ENCODE measurements around the gene HDDC2. TPM values are rescaled to one million over a fixed set of nuclear protein-coding genes. Genes with fewer than 3 reads are reported as not detected.

Gene HDDC2
- total RNA-seq, 3 donors from 2014 or later (not counting 1 experiment from before 2014, with no cell fraction given): 53.5 to 87.5 (median 57.3) TPM

DNA sequence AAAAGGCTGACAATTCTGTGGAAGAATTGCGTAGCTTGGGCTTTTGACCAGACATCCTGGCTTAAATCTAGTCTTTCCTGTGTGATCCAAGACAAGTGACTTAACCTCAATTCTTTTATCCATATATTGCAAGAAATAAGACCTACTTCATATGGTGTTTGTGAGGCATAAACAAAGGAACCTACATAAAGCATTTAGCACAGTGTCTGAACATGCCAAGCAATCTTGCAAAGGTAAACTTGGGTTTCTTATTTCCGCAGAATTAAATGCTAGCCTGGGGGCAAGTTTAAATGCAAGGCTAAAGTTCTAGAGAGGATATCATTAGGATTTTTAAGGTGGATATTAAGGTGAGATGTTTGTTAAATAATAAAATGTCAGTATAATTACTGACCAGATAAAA lies 47.9 kb downstream of the HDDC2 start:
- no peak overlapping the region for H3K27ac Mint-ChIP-seq
- intact Hi-C loops (cut with micrococcal nuclease): no loop called here
- WGBS (ENCODE audit: insufficient coverage): 96% methylated on average over 2 of the region's 2 CpGs
- Histone ChIP-seq H3K4me3 (ENCODE audit: low read length) (no peak overlapping the region), H3K27me3 (ENCODE audit: control insufficient read depth, insufficient read depth, low read length) (no peaks in the 10 kb centered on the region), H3K9me3 (ENCODE audit: control insufficient read depth, insufficient read depth, low read length) (no peaks in the 10 kb centered on the region), H3K4me1 (ENCODE audit: control insufficient read depth, insufficient read depth, low read length) (no peaks in the 10 kb centered on the region), H3K36me3 (ENCODE audit: control insufficient read depth, insufficient read depth, low read length) (no peaks in the 10 kb centered on the region), H3K27ac (ENCODE audit: low read length) (no peak overlapping the region)
- H3K36me3 Mint-ChIP-seq: no peaks in the 10 kb centered on the region
- DNase-seq (no peak), ATAC-seq (no peak)
- TF ChIP-seq, protein P1, sequence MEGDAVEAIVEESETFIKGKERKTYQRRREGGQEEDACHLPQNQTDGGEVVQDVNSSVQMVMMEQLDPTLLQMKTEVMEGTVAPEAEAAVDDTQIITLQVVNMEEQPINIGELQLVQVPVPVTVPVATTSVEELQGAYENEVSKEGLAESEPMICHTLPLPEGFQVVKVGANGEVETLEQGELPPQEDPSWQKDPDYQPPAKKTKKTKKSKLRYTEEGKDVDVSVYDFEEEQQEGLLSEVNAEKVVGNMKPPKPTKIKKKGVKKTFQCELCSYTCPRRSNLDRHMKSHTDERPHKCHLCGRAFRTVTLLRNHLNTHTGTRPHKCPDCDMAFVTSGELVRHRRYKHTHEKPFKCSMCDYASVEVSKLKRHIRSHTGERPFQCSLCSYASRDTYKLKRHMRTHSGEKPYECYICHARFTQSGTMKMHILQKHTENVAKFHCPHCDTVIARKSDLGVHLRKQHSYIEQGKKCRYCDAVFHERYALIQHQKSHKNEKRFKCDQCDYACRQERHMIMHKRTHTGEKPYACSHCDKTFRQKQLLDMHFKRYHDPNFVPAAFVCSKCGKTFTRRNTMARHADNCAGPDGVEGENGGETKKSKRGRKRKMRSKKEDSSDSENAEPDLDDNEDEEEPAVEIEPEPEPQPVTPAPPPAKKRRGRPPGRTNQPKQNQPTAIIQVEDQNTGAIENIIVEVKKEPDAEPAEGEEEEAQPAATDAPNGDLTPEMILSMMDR (IDR thresholded peaks at IDR 0.05): no peak
- H3K27me3 Mint-ChIP-seq (ENCODE audit: low read depth in 2 of 2): no peaks in the 10 kb centered on the region
- no peaks in the 10 kb centered on the region for H3K9me3 Mint-ChIP-seq
- H3K4me1 Mint-ChIP-seq: peaks cover 4 to 7% of the 10 kb centered on the region in 2 donors
- no peak overlapping the region for H3K4me3 Mint-ChIP-seq

DNA sequence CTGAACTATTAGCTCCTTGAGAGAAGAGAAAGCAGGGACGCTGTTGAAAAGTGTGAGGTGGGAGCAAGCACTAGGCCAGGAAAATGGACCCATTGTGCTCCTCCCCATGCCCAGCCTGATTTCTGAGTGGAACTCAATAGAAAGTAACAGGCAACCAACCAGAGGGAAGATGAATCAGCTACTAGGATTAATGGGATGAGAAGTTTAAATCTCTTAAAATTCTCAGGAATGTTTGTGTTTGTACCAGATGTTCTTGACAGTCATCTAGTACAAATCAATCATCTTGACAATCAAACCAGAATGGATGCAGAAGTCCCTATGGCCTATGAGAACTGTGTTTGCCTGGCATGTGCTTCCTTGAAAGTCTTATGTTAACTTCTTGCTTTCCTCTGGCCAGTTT lies 48.9 kb downstream of the HDDC2 start:
- H3K4me3 Mint-ChIP-seq: no peak overlapping the region
- no peaks in the 10 kb centered on the region for H3K27me3 ChIP-seq (ENCODE audit: control insufficient read depth, insufficient read depth, low read length)
- TF ChIP-seq, protein P1 (IDR thresholded peaks at IDR 0.05): no peak
- H3K4me3 ChIP-seq (ENCODE audit: low read length): no peak overlapping the region
- H3K9me3 Mint-ChIP-seq: no peaks in the 10 kb centered on the region
- no peaks in the 10 kb centered on the region for H3K36me3 ChIP-seq (ENCODE audit: control insufficient read depth, insufficient read depth, low read length)
- no peak for ATAC-seq
- no peaks in the 10 kb centered on the region for H3K4me1 ChIP-seq (ENCODE audit: control insufficient read depth, insufficient read depth, low read length)
- H3K9me3 ChIP-seq (ENCODE audit: control insufficient read depth, insufficient read depth, low read length): no peaks in the 10 kb centered on the region
- H3K27ac Mint-ChIP-seq: no peak overlapping the region
- H3K27ac ChIP-seq (ENCODE audit: low read length): no peak overlapping the region
- no peaks in the 10 kb centered on the region for H3K36me3 Mint-ChIP-seq
- no peak for DNase-seq
- intact Hi-C loops (cut with micrococcal nuclease): no loop called here
- 100% methylated on average over 1 of the region's 1 CpG for WGBS (ENCODE audit: insufficient coverage)
- peaks cover 1 to 3% of the 10 kb centered on the region in 2 donors for H3K27me3 Mint-ChIP-seq (ENCODE audit: low read depth in 2 of 2)
- peaks cover 4 to 7% of the 10 kb centered on the region in 2 donors for H3K4me1 Mint-ChIP-seq

DNA sequence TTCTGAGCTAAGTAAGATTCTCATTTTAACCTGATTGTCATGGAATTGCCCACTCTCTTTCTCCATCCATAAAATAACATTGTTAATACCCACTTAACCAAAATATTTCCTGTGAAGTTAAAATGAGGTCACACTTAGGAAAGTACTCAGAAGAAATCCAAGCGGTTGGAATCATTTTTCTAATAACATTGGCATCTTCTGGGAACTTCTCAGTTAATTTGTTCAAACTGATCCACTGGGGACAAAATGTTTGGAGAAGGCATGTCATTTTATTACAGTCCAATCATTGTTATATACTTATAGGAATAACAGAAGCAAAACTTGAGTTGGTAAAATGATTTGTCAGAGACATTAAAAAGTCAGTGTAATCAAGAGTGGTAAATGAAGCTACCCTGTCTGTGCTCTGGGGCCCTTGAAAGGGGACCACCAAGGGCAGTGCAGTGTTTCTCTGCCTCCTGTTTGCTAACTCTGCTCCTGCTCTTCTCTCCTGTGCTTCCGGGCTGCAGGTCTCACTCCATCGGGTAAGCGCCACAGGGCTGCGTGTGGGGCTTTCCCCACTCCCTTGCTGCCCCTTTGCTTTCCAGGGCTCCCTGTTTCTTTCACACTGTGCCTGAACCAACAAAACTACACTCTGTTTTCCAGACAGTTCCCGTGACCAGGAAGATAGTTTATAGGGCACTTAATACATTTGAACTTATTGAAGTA lies 50.1 kb downstream of the HDDC2 start:
- no peak for ATAC-seq
- Mint-ChIP-seq H3K27me3 (ENCODE audit: low read depth in 2 of 2) (peaks cover 4 to 7% of the 10 kb centered on the region in 2 donors), H3K4me3 (peak overlapping the region; percentile 53), H3K4me1 (peaks cover 4 to 7% of the 10 kb centered on the region in 2 donors), H3K36me3 (no peaks in the 10 kb centered on the region), H3K9me3 (no peaks in the 10 kb centered on the region), H3K27ac (peak overlapping the region; percentile 60 to 73)
- no peaks in the 10 kb centered on the region for H3K4me1 ChIP-seq (ENCODE audit: control insufficient read depth, insufficient read depth, low read length)
- H3K4me3 ChIP-seq (ENCODE audit: low read length): no peak overlapping the region
- H3K36me3 ChIP-seq (ENCODE audit: control insufficient read depth, insufficient read depth, low read length): no peaks in the 10 kb centered on the region
- no peak overlapping the region for H3K27ac ChIP-seq (ENCODE audit: low read length)
- no peak for DNase-seq
- TF ChIP-seq, protein P1 (IDR thresholded peaks at IDR 0.05): no peak
- H3K9me3 ChIP-seq (ENCODE audit: control insufficient read depth, insufficient read depth, low read length): no peaks in the 10 kb centered on the region
- 79% methylated on average over 6 of the region's 6 CpGs for WGBS (ENCODE audit: insufficient coverage)
- intact Hi-C loops (cut with micrococcal nuclease): no loop called here
- peaks cover 3% of the 10 kb centered on the region for H3K27me3 ChIP-seq (ENCODE audit: control insufficient read depth, insufficient read depth, low read length)

DNA sequence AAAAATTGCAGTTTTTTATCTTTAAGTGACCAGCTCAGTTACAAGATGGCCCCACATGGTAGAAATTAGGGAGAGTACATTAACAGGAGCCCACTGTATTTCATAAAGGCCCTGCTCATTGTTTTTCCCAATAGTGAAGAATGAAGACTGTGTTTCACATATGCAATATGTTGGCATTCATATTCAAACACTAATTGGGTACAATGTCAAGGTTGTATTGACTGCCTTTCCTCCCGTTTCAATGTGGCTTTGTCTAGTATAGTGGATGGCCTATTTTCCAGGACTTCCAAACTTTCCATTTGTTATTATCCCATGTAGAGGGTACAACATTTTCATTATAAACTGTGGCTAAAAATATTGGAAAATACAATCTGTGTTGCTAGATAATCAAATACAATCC lies 51.3 kb downstream of the HDDC2 start:
- H3K27ac ChIP-seq (ENCODE audit: low read length): no peak overlapping the region
- peaks cover 4 to 7% of the 10 kb centered on the region in 2 donors for H3K4me1 Mint-ChIP-seq
- WGBS (ENCODE audit: insufficient coverage): no CpG with 5 or more reads among the region's 1 CpG
- peaks cover 3% of the 10 kb centered on the region for H3K27me3 ChIP-seq (ENCODE audit: control insufficient read depth, insufficient read depth, low read length)
- H3K27ac Mint-ChIP-seq: no peak overlapping the region
- peaks cover 4 to 7% of the 10 kb centered on the region in 2 donors for H3K27me3 Mint-ChIP-seq (ENCODE audit: low read depth in 2 of 2)
- H3K4me1 ChIP-seq (ENCODE audit: control insufficient read depth, insufficient read depth, low read length): no peaks in the 10 kb centered on the region
- H3K4me3 Mint-ChIP-seq: no peak overlapping the region
- no peaks in the 10 kb centered on the region for H3K36me3 Mint-ChIP-seq
- DNase-seq: no peak
- no peaks in the 10 kb centered on the region for H3K36me3 ChIP-seq (ENCODE audit: control insufficient read depth, insufficient read depth, low read length)
- no peak overlapping the region for H3K4me3 ChIP-seq (ENCODE audit: low read length)
- no peaks in the 10 kb centered on the region for H3K9me3 Mint-ChIP-seq
- no peak for ATAC-seq
- TF ChIP-seq, protein P1 (IDR thresholded peaks at IDR 0.05): no peak
- intact Hi-C loops (cut with micrococcal nuclease): no loop called here
- H3K9me3 ChIP-seq (ENCODE audit: control insufficient read depth, insufficient read depth, low read length): no peaks in the 10 kb centered on the region
